SH-SY5Y (cell line): ENCODE data around the gene RASGEF1B.

Source experiments
- GATA2 ChIP-seq: IDR thresholded peaks from 2 replicates; pipeline ENCODE4 v1.6.1; 2011; ENCODE audit warnings: mild to moderate bottlenecking, low read depth, low read length
- GATA3 ChIP-seq: IDR thresholded peaks from 2 replicates; pipeline ENCODE4 v1.6.1; 2011; ENCODE audit warnings: low read depth, mild to moderate bottlenecking, low read length, moderate library complexity

DNA sequence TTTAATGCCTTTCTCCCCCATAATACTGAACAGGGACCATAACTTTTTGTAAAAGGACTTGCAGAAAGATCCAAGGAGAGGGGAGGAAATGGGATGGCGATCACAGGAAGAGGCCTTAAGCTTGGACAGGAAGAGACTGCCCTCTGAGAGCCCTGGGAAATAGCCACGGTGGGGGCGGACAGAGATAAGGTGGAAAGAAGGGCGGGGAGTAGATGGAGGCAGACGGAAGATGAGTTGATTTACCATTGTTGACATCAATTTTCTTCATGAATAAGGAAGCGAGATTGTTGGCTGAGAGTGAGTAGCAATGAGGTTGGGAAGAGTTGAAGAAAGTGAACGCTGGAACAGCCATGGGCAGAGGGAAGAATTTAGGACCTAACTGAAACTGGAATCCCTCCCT, 63.4 kb downstream of the RASGEF1B start:
- TF ChIP-seq GATA2, result no peak
- TF ChIP-seq GATA3, result no peak
